Forelimb muscle (tissue), 1 donor: ENCODE measurements around the gene MAPKAPK2. TPM values are rescaled to one million over a fixed set of nuclear protein-coding genes. Genes with fewer than 3 reads are reported as not detected.

Experiments
- DNase-seq: peaks from one replicate; pipeline ENCODE4 v3.0.0-alpha.2; 2013; ENCODE audit warnings: low read depth
- polyA plus RNA-seq: library from polyadenylated mRNA; unstranded; fragments of 120-200 nt; gene quantifications from one replicate; pipeline ENCODE4 v1.2.1, GENCODE V29; 2013; ENCODE audit not compliant: insufficient read length

MAPKAPK2 gene
- polyA plus RNA-seq, 1 donor: 75.5 TPM

DNA sequence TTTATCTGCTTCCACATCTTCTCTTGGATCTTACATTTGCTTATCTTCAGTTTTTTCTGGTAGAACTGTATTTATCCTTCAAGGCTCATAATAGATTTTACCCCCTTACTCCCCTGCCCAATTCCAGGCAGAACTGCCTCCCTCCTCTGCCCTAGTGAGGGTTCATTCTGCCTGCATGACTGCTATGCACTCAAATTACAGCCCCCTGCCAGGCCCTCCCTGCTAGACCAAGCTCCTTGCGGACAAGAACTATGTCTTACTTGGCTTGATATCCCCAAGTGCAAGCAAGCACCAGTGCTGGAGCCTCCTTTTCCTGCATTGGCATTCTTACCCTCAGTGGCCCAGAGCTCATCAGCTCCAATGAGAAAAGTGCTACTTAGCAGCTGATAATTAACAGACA is 18.1 kb downstream of the MAPKAPK2 start:
- DNase-seq: no peak

DNA sequence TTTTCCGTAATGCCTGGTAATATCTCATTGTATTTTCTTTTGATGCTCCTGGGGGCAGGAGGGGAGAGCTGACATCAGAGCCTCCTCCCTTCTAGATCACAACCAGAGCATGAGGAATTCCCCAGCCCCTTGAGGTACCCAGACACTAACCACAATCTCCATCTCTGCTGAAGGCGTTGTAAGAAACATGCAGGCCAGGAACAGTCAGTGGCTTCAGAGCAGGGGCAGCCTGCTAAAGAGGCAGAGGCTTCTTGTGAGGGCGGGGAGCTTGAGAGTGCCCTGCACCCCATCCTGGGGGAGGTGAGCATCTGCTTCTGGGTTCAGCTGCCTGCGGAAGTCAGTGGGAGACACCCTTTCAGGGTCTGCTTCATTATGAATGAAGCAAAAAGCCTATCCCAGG is 19.0 kb downstream of the MAPKAPK2 start:
- DNase-seq: no peak

DNA sequence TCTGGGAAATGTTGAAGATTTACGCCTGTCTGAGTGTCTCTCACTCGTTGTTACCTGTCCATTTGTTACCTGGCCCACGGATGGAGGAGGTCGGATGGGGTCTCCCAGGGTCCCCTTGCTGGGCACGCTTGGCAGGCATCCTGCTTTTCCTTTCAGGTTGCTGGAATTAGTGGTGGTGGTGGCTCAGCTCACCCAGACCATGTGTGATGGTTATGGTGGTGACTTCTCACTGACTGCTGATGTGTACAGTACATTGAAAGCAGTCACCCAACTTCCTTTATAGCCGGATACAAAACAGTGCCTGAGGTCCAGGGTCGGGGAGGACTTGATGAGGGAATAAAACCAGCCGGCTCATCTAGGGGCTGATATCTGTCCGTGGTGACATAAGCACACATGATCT is 19.5 kb downstream of the MAPKAPK2 start:
- DNase-seq: no peak

DNA sequence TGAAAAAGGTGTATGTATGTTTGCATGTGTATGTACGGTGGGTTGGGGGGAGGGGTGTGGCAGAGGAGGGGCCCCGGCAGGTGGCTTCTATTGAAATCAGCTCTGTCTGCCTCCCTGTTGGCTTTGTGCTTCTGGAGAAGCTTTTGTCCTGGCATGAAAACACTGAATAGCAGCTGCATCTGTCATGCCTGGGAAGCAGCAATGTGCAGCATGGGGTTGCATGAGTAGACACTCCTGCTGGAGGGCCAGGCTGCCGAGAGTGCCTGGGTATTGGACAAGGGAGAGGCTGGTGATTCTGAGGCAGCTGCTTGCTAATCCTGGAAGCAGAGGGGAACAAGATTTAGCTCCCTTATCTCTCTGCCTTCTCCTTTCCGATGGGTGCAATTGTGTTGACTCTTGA is 20.5 kb downstream of the MAPKAPK2 start:
- no peak for DNase-seq

DNA sequence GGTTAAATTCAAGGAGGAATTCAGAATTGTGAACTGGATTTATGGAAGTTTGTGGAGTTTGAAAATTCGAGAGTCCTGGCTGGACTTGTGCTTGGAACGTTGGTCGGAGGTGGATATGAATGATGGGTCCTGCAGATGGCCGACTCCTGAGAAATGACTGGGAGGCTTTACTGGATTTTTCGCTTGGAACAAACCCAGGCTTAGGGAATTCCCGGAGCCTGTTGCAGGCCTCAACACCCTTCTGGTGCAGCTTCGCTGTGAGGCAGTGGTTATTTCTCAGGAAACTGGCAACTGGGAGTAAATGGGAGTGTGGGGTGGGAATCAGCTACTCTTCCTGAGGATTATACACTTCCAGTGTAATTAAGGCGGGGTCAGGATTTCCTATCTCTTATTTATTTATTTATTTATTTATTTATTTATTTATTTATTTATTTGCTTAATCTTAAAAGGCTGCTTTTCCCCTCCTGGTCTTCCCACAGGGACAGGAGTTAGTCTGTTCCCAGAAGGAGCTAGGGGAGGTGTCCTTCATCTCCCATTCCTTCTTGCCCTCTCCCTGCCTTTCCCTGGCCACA is 21.1 kb downstream of the MAPKAPK2 start:
- DNase-seq: no peak

DNA sequence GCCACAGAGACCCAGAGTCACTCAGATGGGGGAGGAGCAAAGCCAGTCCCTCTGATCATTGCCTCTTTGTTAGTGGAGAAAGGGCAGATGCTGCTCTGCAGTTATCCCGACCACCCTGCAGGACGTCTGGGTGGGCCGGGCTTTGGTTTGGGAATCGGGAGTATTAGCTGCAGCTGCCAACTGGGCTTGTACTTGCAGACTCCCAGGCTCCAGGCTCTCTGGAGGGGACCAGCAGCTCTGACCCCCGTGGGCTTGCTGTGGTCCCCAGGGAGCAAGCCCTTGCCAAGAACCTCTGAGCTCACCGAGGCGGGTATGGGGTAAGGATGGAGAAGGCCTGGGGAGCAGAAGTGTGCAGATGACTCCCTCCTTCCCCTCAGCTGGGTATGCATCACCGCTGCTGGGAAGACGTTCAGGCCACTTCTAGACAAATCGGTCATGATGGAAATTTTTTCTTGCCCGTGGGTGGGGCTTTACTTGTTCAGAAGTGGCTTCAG is 21.6 kb downstream of the MAPKAPK2 start:
- no peak for DNase-seq

DNA sequence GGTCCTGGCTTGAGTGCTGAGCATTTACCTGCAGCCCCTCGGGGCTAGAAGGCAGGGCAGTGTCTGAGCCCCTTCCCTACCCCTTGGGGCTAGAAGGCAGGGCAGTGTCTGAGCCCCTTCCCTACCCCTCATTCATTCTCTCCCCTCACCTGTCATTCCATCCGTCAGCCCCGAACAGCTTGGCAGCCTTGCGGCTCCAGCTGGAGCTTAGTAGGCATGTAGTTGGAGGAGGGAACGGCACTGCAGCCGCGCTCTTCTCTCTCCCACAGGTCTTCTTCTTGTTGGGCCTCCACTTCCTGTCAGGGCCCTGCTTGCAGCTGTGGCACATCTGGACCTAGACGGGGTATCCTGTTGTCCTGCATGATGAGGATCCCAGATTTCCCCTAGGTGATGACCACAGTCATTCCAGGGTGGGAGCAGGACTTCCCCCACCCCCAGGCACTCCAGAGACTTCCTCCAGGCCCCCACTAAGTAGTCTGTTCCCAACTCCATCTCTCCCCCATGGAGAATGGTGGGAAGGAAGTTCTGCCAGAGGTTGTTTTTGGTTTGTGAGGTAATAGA is 22.2 kb downstream of the MAPKAPK2 start:
- no peak for DNase-seq

DNA sequence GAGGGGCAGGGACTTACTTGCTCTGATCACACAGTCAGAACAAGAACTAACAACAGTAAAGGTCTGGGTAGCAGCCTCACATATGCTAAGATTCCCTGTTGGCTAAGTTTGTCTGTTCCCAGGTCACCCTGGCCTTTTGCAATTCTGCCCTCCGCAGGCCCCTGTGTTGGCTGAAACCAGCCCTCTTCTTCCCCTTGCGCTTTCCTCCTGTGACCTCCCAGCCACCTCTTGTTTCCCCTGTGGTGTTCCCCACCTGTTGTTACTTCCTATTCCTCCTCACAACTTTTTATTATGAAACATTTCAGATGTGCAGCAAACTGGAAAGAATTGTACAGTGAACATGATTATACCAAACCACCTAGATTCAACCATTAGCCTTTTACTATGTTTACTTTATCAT is 23.4 kb downstream of the MAPKAPK2 start:
- no peak for DNase-seq

DNA sequence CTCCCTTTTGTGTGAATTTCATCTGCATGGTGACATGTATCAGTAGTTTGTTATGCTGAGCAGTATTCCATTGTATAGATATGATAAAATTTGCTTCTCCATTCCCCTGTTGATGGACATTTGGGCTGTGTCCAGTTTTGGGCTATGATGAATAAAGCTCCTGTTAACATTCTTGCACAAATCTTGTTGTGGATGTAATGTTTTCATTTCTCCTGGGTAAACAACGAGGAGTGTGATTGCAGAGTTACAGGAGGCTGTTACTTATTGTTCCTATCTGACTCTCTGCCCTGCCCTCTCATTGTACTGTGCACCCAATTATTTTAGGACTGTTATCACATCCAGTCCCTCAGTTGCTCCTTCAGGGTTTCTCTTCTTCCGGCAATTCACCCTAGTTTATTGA is 24.2 kb downstream of the MAPKAPK2 start:
- DNase-seq: no peak

DNA sequence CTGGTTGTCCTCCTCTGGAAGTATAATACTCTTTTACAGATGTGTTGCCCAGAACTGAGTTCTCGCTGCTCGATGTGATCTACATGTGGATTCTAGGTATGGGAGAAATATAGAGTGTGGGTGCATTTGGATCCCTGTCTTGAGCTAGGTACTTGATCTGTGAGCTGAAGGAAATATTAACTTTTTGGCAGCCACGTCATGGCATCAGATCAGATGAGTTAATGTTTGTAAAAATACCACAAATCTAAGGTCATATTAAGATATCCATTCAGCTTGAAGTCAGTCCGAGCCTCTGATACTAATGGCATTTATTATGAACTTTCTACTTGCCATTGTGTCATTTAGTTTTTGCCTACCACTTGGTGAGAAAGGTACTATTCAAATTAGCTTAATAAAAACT is 24.6 kb downstream of the MAPKAPK2 start:
- no peak for DNase-seq

DNA sequence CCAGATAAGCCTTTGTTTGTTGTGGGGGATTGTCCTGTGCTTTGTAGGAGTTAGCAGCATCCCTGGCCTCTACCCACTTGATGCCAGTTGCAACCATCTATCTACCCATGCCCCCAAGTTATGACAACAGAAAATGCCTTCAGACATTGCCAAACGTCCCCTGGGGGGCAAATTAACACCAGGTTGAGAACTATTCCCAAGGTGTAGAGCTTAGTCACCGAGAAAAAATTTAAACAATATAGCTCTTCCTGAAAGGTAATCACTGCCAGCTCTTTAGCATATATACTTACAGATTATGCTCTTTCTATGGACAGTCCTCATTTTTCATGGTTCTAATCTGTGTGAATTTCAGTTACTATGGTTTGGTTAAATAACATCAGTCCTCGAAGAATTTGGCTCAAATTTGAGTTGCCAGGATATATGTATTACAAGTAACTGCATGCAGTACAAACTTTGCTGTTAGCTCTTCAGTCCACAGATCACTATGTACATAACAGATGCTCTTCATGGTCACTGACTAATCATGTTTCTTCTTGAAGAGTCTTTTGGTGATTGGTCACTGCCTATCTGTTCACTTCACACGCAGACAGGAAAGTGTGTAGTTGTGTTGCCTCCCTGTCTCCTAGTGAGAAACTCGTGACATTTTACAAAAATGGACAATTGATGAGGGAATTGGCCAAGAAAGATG is 25.2 kb downstream of the MAPKAPK2 start:
- no peak for DNase-seq

DNA sequence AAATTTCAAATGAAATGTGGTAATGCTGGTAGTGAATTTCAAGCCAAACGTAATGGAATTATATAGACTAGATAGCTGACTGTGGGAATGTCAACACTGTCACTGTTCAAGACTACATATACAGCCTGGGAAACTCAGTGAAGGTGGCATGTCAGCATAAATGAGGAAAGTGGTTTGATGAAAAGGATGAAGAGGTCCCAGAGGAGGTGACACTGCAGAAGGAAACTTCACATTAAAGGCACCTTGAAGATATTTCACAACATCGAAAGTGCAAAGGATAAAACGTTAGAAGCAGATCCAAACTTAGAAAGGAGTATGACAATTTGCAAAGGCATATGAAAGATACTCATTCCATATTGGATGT is 25.7 kb downstream of the MAPKAPK2 start:
- no peak for DNase-seq

DNA sequence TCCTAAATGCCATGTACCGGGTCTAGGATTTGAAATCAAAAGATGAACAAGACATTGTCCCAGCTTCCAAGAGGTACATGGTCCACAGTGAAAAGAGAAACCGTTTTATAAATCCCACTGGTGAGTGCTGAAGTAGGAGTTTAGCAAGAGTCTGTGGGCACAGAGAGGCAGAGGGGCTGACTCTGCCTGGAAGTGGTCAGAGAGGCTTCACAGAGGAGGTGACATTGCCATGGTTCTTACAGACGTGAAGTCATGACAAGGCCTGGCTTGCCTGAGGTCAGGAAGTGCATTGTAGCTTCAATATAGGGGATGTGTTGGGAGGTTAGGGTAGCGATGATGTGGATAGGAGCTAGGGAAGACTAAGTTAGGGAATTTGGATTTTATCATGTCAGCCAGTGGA is 28.4 kb downstream of the MAPKAPK2 start:
- no peak for DNase-seq

DNA sequence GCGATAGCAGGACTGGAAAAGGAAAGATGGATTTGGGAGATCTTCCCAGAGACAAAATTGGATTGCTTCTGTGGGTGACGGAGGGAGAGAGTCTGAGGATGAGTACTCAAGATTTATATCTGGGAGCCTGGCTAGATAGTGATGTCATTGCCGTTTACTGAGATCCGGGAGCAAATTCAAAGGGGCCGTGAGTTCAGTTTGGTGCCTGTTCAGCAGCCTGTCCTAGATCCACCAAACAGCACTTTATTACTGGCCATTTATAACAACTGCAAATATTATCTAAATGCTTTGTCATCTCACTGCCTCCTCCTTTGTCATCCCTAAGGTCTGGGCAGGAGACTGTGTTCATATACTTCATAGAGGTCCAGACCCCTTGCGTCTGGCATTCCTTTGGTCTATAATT is 29.2 kb downstream of the MAPKAPK2 start:
- no peak for DNase-seq

DNA sequence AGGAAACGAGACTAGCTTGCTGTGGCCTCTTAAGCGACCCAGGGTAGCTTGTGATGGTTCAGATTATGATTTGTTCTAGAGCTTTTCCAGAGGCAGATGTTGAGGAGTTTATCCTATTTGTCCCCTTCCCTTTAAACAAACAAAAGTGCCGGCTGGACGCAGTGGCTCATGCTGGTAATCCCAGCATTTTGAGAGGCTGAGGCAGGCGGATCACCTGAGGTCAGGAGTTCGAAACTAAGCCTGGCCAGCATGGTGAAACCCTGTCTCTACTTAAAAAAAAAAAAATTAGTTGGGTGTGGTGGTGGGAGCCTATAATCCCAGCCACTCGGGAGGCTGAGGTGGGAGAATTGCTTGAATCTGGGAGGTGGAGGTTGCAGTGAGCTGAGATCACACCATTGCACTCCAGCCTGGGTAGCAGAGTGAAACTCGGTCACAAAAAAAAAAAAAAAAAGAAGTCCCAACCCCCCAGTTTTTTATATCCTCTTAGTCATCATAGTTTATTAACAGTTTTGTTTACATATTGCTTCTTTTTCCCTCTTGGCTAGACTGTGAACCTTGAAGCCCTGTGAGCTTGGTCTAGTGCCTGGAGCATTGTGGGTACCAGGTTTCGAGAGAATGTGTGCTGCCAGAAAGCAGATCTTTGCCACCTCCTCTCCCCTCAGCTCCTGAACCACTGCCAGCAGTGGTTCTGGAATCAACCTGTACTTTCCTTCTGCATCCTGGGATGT is 29.8 kb downstream of the MAPKAPK2 start:
- no peak for DNase-seq

DNA sequence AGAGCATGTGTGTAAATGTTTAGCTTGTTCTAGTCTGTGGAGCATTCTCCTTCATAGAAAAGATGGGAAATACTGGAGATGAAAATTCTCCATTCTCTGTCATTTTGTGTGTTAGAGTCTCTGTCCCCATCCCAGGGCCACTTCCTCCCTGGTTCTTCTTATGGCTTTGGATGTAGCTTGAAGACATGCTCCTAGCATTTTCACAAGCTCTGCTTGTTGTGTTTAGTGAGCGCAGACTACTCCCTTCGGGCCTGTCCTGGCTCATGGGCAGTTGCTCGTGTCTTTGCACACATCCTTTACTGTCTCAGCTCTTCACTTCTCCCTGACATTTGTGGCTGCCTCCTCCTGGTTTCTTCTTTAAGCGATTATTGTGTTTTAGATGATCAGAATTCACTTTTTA is 30.4 kb downstream of the MAPKAPK2 start:
- DNase-seq: no peak

DNA sequence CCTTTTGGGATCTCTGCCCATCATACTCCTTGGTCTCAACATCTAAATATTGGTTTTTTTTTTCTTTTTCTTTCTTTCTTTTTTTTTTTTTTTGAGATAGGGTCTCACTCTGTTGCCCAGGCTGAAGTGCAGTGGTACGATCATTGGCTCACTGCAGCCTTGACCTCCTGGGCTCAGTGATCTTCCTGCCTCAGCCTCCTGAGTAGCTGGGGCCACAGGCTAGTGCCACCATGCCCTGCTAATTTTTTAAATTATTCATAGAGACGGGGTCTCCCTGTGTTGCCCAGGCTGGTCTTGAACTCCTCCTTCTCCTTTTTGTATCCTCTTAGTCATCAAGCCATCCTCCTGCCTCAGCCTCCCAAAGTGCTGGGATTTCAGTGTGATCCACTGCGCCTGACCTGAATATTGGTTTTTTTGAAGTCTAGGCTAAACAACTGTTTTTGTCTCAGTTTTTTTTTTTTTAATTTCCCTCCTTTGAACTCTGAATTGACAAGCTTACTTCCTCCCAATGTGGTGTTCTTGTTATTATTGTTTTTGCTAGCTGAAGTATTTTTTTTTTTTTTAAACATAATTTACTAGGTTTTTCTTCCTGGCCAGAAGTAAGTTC is 30.9 kb downstream of the MAPKAPK2 start:
- DNase-seq: no peak

DNA sequence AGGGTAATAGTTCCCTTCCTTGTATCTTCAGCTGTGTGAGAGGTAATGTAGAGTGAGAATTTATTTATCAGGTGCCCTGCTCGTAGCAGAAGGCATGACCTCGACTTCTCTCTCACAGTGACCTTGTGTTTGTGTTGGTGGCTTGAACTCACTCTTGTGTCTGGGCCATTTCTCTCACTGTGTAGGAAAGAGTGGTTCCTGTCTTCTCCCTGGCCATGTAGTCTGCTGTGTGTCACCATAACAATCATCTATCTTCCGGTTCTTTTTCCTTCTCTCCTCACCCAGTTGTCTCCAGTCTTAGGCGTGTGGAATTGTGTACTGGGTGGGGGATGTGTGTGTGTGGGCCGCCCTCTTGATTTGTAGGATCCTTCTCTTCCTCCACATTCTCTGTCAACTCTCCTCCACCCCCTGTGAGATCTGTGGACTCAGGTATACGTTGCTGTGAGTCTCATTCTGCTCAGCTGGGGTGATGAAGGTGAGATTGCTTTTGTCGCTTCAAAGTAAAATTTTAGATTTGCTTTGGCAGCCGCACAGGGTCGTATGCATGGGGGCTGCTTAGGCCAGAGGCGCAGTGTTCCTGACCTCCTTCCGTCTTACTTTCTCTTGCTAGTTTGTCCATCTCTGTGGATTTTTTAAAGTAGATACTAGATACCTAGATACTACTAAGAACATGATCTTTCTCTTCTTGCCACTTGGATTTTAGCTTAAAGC is 31.6 kb downstream of the MAPKAPK2 start:
- no peak for DNase-seq

DNA sequence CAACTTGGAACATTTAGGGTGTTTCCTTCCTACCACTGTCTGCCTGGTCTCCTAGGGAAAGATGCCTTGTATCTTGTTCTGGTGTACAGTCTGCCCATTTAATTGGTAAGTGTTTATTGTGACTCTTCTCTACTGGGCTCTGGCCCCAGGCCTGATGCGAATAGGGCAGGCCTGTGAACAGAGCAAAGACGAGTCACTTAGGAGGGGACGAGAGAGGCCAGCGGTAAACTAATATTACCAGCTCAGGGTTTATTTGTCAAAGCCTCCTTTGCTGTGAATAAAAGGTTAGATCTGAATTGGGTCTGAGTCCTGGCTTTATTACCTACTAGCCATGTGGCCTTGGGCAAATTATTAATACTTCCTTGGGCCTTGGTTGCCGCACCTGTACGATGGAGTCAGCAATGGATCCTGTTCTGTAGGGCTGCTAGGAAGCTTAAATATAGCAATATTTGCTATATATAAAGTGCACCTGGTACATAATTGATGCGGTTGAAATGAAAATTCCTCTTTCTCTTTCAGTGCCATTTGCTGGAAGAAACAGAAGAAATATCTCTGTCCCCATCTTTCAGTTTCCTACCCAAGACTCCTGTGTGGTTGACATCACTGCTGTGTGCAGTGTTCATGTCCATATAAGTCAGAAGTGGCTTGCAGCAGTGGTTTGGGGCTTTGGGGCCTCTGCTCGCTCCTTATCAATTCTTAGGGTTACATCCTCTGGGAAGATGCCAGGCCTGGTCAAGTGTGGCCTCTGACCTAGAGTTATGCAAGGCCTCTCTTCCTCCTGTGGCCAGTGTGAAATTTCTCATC is 32.4 kb downstream of the MAPKAPK2 start:
- DNase-seq: no peak

DNA sequence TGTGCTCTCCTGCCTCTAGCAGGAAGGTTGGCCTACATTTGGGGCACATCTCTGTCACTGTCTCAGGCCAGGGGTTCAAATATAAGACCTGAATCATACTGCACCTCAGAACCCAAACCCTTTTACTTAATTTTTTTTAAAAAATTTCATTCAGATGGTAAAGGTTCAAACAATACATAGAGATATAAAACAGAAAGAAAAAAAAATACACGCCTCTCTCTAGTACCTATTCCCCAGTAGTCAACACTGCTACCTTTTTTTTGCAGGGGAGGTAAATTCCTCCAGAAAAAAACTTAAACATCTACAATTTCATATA is 32.9 kb downstream of the MAPKAPK2 start:
- no peak for DNase-seq
